WTC11 (cell line): Measurements from ENCODE around the gene FSTL4. TPM values are rescaled to one million over a fixed set of nuclear protein-coding genes. Genes with fewer than 3 reads are reported as not detected.

ENCODE experiments used
- ATAC-seq: fragments of 200-7000 bp; cut with Tn5 transposase; 2 replicates; pipeline ENCODE4 v1.10.0; 2021; ENCODE audit warnings: mild to moderate bottlenecking, moderate library complexity
- CTCF ChIA-PET: fragments of 300-600 bp; sonication (Branson Sonifier 250); formaldehyde crosslinking; loops from one replicate; lab custom pipeline; 2021; ENCODE audit warnings: antibody characterized with exemption; lab: Charles Lee
- POLR2A ChIA-PET: fragments of 350-600 bp; sonication (Branson Sonifier 250); formaldehyde crosslinking; loops from one replicate; lab custom pipeline; 2021; ENCODE audit warnings: antibody characterized with exemption; lab: Charles Lee
- DNase-seq: peaks from one replicate; pipeline ENCODE4 v3.0.0; 2021; ENCODE audit warnings: low spot score
- H3K27ac Mint-ChIP-seq: 2 replicates; pipeline ENCODE4 v1.8.0; 2021; ENCODE audit warnings: mixed read lengths
- H3K27me3 Mint-ChIP-seq: 2 replicates; pipeline ENCODE4 v1.8.0; 2021; ENCODE audit warnings: low read depth, mild to moderate bottlenecking, moderate library complexity, mixed read lengths
- H3K36me3 Mint-ChIP-seq: 2 replicates; pipeline ENCODE4 v1.8.0; 2021; ENCODE audit warnings: mixed read lengths
- H3K4me1 Mint-ChIP-seq: 2 replicates; pipeline ENCODE4 v1.8.0; 2022; ENCODE audit warnings: mixed read lengths
- H3K4me3 Mint-ChIP-seq: 2 replicates; pipeline ENCODE4 v1.8.0; 2021; ENCODE audit warnings: mild to moderate bottlenecking, moderate library complexity, mixed read lengths
- H3K9me3 Mint-ChIP-seq: 2 replicates; pipeline ENCODE4 v1.8.0; 2021; ENCODE audit warnings: mixed read lengths
- ELF4 ChIP-seq: sonication (generic); formaldehyde crosslinking; IDR thresholded peaks from 2 replicates; pipeline ENCODE4 v1.8.1; 2022; ENCODE audit warnings: low read depth, mild to moderate bottlenecking, moderate library complexity, missing genetic modification reagents
- EMX1 ChIP-seq: fragments of 250-450 bp; sonication (Bioruptor Pico); IDR thresholded peaks from 2 replicates; pipeline ENCODE4 v1.8.0; 2021; ENCODE audit warnings: mild to moderate bottlenecking
- ESRRA ChIP-seq: sonication (generic); formaldehyde crosslinking; IDR thresholded peaks from 2 replicates; pipeline ENCODE4 v1.8.1; 2022; ENCODE audit warnings: mild to moderate bottlenecking, missing genetic modification reagents, borderline replicate concordance
- FOXJ3 ChIP-seq: sonication (generic); formaldehyde crosslinking; IDR thresholded peaks from 2 replicates; pipeline ENCODE4 v1.9.0; 2021; ENCODE audit warnings: missing genetic modification reagents, mild to moderate bottlenecking, borderline replicate concordance
- FOXP1 ChIP-seq: sonication (generic); formaldehyde crosslinking; IDR thresholded peaks from 2 replicates; pipeline ENCODE4 v1.8.0; 2022; ENCODE audit warnings: missing genetic modification reagents, mild to moderate bottlenecking, moderate library complexity, borderline replicate concordance
- GABPB1 ChIP-seq: sonication (generic); formaldehyde crosslinking; IDR thresholded peaks from 2 replicates; pipeline ENCODE4 v1.8.1; 2023; ENCODE audit warnings: mild to moderate bottlenecking, missing genetic modification reagents
- GTF2I ChIP-seq: fragments of 250-450 bp; sonication (Bioruptor Pico); conservative IDR thresholded peaks from 2 replicates; pipeline ENCODE4 v1.4.0; 2021; ENCODE audit warnings: mild to moderate bottlenecking
- MYBL2 ChIP-seq: sonication (generic); formaldehyde crosslinking; IDR thresholded peaks from 2 replicates; pipeline ENCODE4 v1.8.1; 2023; ENCODE audit warnings: mild to moderate bottlenecking, moderate library complexity, missing genetic modification reagents
- NFE2L1 ChIP-seq: sonication (generic); formaldehyde crosslinking; IDR thresholded peaks from 2 replicates; pipeline ENCODE4 v1.8.1; 2023; ENCODE audit warnings: missing genetic modification reagents
- PRRX2 ChIP-seq: fragments of 250-450 bp; sonication (Bioruptor Pico); IDR thresholded peaks from 2 replicates; pipeline ENCODE4 v1.8.0; 2021; ENCODE audit warnings: mild to moderate bottlenecking
- SP1 ChIP-seq: sonication (generic); formaldehyde crosslinking; conservative IDR thresholded peaks from 2 replicates; pipeline ENCODE4 v1.8.1; 2022; ENCODE audit warnings: missing genetic modification reagents
- TCF7 ChIP-seq: sonication (generic); formaldehyde crosslinking; IDR thresholded peaks from 2 replicates; pipeline ENCODE4 v1.8.0; 2022; ENCODE audit warnings: mild to moderate bottlenecking, low read depth, missing genetic modification reagents, moderate library complexity
- ZNF121 ChIP-seq: sonication (generic); formaldehyde crosslinking; IDR thresholded peaks from 2 replicates; pipeline ENCODE4 v1.8.0; 2023; ENCODE audit warnings: missing genetic modification reagents
- ZNF416 ChIP-seq: fragments of 250-450 bp; sonication (Bioruptor Pico); IDR thresholded peaks from 2 replicates; pipeline ENCODE4 v1.9.0; 2021; ENCODE audit warnings: mild to moderate bottlenecking, inconsistent platforms
- ZNF423 ChIP-seq: fragments of 250-450 bp; sonication (Bioruptor Pico); IDR thresholded peaks from 2 replicates; pipeline ENCODE4 v2.1.2; 2022; ENCODE audit warnings: mild to moderate bottlenecking, moderate library complexity
- ZNF671 ChIP-seq: fragments of 250-450 bp; sonication (Bioruptor Pico); IDR thresholded peaks from 2 replicates; pipeline ENCODE4 v1.8.0; 2021; ENCODE audit warnings: mild to moderate bottlenecking
- total RNA-seq: library from RNA; stranded (reverse); gene quantifications from 3 replicates; pipeline ENCODE4 v1.2.3, GENCODE V29; 2021
- TF ChIP-seq, protein P1 (sequence below): sonication (generic); formaldehyde crosslinking; IDR thresholded peaks from 2 replicates; pipeline ENCODE4 v1.8.0; 2022; ENCODE audit warnings: mild to moderate bottlenecking, missing genetic modification reagents
- TF ChIP-seq, protein P2 (sequence below): sonication (generic); formaldehyde crosslinking; conservative IDR thresholded peaks from 2 replicates; pipeline ENCODE4 v1.8.1; 2023; ENCODE audit warnings: mild to moderate bottlenecking, low read depth, missing genetic modification reagents, moderate library complexity
- TF ChIP-seq, protein P3 (sequence below): fragments of 250-450 bp; sonication (Bioruptor Pico); IDR thresholded peaks from 2 replicates; pipeline ENCODE4 v1.9.0; 2021; ENCODE audit warnings: mild to moderate bottlenecking
- TF ChIP-seq, protein P4 (sequence below): fragments of 250-450 bp; sonication (Bioruptor Pico); IDR thresholded peaks from 2 replicates; pipeline ENCODE4 v1.9.0; 2021; ENCODE audit warnings: mild to moderate bottlenecking, borderline replicate concordance
- TF ChIP-seq, protein P5 (sequence below): sonication (generic); formaldehyde crosslinking; IDR thresholded peaks from 2 replicates; pipeline ENCODE4 v1.8.1; 2023; ENCODE audit warnings: mild to moderate bottlenecking, missing genetic modification reagents
- TF ChIP-seq, protein P6 (sequence below): sonication (generic); formaldehyde crosslinking; IDR thresholded peaks from 2 replicates; pipeline ENCODE4 v1.8.1; 2022; ENCODE audit warnings: mild to moderate bottlenecking, moderate library complexity, missing genetic modification reagents
- TF ChIP-seq, protein P7 (sequence below): fragments of 200-600 bp; IDR thresholded peaks from 2 replicates; pipeline ENCODE4 v1.8.0; 2022; ENCODE audit warnings: antibody characterized with exemption

Gene FSTL4
- total RNA-seq, 1 experiment from 2014 or later, result 6.1 TPM

DNA sequence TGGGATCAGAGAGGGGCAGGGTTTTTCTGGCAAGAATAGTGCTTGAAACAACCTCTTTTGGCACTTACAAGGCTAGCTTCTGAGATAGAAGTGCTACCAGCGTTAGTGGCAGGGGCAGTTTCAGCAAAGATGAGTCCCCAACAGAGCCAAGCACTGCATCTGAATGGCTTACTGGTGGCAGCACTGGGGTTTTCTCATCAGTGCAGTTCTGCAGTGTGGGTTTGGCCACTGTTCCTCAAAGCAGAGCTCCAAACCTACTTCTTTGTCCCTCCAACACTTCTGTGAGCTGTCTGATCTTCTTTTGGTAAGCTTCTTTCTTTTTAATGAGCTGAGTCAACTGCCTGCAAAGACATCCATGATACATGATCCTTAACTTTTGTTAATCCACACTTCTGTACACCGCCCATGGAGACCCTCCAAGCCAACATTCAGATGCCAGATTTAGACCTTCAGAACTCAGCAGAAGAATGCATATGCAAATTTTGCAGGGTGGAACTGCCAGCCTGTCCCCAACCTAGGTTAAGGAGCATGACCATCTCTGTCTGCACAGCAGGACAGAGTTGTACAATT, 29.9 kb upstream of the FSTL4 start:
- Mint-ChIP-seq H3K36me3 (no peaks in the 10 kb centered on the region), H3K4me1 (no peaks in the 10 kb centered on the region), H3K9me3 (no peaks in the 10 kb centered on the region), H3K4me3 (no peak overlapping the region), H3K27me3 (peaks cover 2% of the 10 kb centered on the region; the same call in 1 of the 2 replicates), H3K27ac (no peak overlapping the region)
- CTCF ChIA-PET, result no interaction called here
- no peak for DNase-seq
- ATAC-seq, result no peak
- POLR2A ChIA-PET, result no interaction called here
- TF ChIP-seq, protein P1, sequence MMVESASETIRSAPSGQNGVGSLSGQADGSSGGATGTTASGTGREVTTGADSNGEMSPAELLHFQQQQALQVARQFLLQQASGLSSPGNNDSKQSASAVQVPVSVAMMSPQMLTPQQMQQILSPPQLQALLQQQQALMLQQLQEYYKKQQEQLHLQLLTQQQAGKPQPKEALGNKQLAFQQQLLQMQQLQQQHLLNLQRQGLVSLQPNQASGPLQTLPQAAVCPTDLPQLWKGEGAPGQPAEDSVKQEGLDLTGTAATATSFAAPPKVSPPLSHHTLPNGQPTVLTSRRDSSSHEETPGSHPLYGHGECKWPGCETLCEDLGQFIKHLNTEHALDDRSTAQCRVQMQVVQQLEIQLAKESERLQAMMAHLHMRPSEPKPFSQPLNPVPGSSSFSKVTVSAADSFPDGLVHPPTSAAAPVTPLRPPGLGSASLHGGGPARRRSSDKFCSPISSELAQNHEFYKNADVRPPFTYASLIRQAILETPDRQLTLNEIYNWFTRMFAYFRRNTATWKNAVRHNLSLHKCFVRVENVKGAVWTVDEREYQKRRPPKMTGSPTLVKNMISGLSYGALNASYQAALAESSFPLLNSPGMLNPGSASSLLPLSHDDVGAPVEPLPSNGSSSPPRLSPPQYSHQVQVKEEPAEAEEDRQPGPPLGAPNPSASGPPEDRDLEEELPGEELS (CRISPR knock-in tag), result no peak
- no peak for TF ChIP-seq GTF2I (CRISPR knock-in tag)
- TF ChIP-seq, protein P2, sequence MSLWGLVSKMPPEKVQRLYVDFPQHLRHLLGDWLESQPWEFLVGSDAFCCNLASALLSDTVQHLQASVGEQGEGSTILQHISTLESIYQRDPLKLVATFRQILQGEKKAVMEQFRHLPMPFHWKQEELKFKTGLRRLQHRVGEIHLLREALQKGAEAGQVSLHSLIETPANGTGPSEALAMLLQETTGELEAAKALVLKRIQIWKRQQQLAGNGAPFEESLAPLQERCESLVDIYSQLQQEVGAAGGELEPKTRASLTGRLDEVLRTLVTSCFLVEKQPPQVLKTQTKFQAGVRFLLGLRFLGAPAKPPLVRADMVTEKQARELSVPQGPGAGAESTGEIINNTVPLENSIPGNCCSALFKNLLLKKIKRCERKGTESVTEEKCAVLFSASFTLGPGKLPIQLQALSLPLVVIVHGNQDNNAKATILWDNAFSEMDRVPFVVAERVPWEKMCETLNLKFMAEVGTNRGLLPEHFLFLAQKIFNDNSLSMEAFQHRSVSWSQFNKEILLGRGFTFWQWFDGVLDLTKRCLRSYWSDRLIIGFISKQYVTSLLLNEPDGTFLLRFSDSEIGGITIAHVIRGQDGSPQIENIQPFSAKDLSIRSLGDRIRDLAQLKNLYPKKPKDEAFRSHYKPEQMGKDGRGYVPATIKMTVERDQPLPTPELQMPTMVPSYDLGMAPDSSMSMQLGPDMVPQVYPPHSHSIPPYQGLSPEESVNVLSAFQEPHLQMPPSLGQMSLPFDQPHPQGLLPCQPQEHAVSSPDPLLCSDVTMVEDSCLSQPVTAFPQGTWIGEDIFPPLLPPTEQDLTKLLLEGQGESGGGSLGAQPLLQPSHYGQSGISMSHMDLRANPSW, result no peak
- TF ChIP-seq GABPB1 (CRISPR knock-in tag), result no peak
- no peak for TF ChIP-seq FOXP1 (CRISPR knock-in tag)
- TF ChIP-seq, protein P3, sequence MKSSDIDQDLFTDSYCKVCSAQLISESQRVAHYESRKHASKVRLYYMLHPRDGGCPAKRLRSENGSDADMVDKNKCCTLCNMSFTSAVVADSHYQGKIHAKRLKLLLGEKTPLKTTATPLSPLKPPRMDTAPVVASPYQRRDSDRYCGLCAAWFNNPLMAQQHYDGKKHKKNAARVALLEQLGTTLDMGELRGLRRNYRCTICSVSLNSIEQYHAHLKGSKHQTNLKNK (CRISPR knock-in tag), result no peak
- TF ChIP-seq ZNF121, result no peak
- no peak for TF ChIP-seq ZNF416
- TF ChIP-seq ZNF423 (CRISPR knock-in tag), result no peak
- TF ChIP-seq, all 79 proteins: peak for 0

DNA sequence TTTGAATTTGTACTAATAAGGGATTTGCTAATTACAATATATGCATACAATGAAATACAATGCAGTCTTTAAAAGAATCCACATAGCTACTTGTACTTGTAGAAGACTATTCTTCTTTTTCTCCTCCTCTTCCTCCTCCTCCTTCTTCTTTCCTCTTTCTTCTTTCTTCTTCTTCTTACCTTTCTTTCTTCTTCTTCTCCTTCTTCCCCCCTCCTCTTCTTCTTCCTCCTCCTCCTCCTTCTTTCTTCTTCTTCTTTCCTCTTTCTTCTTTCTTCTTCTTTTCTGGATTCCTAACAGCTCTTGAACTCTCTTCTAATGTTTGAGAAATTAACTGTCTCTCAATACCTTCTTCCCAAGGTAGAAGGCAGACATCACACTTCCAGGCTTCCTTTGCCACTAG, 29.3 kb upstream of the FSTL4 start:
- peaks cover 2% of the 10 kb centered on the region; the same call in 1 of the 2 replicates for H3K27me3 Mint-ChIP-seq
- TF ChIP-seq, protein P4, sequence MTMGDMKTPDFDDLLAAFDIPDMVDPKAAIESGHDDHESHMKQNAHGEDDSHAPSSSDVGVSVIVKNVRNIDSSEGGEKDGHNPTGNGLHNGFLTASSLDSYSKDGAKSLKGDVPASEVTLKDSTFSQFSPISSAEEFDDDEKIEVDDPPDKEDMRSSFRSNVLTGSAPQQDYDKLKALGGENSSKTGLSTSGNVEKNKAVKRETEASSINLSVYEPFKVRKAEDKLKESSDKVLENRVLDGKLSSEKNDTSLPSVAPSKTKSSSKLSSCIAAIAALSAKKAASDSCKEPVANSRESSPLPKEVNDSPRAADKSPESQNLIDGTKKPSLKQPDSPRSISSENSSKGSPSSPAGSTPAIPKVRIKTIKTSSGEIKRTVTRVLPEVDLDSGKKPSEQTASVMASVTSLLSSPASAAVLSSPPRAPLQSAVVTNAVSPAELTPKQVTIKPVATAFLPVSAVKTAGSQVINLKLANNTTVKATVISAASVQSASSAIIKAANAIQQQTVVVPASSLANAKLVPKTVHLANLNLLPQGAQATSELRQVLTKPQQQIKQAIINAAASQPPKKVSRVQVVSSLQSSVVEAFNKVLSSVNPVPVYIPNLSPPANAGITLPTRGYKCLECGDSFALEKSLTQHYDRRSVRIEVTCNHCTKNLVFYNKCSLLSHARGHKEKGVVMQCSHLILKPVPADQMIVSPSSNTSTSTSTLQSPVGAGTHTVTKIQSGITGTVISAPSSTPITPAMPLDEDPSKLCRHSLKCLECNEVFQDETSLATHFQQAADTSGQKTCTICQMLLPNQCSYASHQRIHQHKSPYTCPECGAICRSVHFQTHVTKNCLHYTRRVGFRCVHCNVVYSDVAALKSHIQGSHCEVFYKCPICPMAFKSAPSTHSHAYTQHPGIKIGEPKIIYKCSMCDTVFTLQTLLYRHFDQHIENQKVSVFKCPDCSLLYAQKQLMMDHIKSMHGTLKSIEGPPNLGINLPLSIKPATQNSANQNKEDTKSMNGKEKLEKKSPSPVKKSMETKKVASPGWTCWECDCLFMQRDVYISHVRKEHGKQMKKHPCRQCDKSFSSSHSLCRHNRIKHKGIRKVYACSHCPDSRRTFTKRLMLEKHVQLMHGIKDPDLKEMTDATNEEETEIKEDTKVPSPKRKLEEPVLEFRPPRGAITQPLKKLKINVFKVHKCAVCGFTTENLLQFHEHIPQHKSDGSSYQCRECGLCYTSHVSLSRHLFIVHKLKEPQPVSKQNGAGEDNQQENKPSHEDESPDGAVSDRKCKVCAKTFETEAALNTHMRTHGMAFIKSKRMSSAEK (CRISPR knock-in tag), result no peak
- TF ChIP-seq, protein P5, sequence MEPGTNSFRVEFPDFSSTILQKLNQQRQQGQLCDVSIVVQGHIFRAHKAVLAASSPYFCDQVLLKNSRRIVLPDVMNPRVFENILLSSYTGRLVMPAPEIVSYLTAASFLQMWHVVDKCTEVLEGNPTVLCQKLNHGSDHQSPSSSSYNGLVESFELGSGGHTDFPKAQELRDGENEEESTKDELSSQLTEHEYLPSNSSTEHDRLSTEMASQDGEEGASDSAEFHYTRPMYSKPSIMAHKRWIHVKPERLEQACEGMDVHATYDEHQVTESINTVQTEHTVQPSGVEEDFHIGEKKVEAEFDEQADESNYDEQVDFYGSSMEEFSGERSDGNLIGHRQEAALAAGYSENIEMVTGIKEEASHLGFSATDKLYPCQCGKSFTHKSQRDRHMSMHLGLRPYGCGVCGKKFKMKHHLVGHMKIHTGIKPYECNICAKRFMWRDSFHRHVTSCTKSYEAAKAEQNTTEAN (CRISPR knock-in tag), result no peak
- TF ChIP-seq GABPB1 (CRISPR knock-in tag) (no peak), PRRX2 (CRISPR knock-in tag) (no peak), FOXJ3 (no peak), MYBL2 (CRISPR knock-in tag) (no peak), ESRRA (no peak), NFE2L1 (no peak), ZNF671 (CRISPR knock-in tag) (no peak), ELF4 (no peak), EMX1 (no peak), TCF7 (no peak), SP1 (CRISPR knock-in tag) (no peak)
- TF ChIP-seq, protein P6, sequence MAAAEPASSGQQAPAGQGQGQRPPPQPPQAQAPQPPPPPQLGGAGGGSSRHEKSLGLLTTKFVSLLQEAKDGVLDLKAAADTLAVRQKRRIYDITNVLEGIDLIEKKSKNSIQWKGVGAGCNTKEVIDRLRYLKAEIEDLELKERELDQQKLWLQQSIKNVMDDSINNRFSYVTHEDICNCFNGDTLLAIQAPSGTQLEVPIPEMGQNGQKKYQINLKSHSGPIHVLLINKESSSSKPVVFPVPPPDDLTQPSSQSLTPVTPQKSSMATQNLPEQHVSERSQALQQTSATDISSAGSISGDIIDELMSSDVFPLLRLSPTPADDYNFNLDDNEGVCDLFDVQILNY (CRISPR knock-in tag), result no peak
- TF ChIP-seq, protein P7, sequence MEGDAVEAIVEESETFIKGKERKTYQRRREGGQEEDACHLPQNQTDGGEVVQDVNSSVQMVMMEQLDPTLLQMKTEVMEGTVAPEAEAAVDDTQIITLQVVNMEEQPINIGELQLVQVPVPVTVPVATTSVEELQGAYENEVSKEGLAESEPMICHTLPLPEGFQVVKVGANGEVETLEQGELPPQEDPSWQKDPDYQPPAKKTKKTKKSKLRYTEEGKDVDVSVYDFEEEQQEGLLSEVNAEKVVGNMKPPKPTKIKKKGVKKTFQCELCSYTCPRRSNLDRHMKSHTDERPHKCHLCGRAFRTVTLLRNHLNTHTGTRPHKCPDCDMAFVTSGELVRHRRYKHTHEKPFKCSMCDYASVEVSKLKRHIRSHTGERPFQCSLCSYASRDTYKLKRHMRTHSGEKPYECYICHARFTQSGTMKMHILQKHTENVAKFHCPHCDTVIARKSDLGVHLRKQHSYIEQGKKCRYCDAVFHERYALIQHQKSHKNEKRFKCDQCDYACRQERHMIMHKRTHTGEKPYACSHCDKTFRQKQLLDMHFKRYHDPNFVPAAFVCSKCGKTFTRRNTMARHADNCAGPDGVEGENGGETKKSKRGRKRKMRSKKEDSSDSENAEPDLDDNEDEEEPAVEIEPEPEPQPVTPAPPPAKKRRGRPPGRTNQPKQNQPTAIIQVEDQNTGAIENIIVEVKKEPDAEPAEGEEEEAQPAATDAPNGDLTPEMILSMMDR, result no peak

More for the DNA sequence above, 29.3 kb upstream of the FSTL4 start:
- CTCF ChIA-PET, result interaction anchor here (0.6 kb wide), 1 partner anchor 355 kb away, joined by 4 read pairs; no protein-coding TSS in a partner anchor
- no peak overlapping the region for H3K4me3 Mint-ChIP-seq
- H3K27ac Mint-ChIP-seq, result no peak overlapping the region
- ATAC-seq, result no peak
- H3K9me3 Mint-ChIP-seq, result no peaks in the 10 kb centered on the region
- no peak for DNase-seq
- POLR2A ChIA-PET, result no interaction called here
- no peaks in the 10 kb centered on the region for H3K4me1 Mint-ChIP-seq
- H3K36me3 Mint-ChIP-seq, result no peaks in the 10 kb centered on the region
